H9 (cell line): ENCODE results near the gene RNF40. TPM values are rescaled to one million over a fixed set of nuclear protein-coding genes. Genes with fewer than 3 reads are reported as not detected.

Experiments
- DNase-seq: peaks from one replicate; pipeline ENCODE4 v3.0.0-alpha.2; 2017
- H2AFZ ChIP-seq: one replicate; pipeline ENCODE4 v1.6.1; 2013; ENCODE audit warnings: mild to moderate bottlenecking, low read length, control low read depth, moderate library complexity
- H2AK5ac ChIP-seq: 2 replicates; pipeline ENCODE4 v1.6.1; 2013; ENCODE audit warnings: low read length, control low read depth, mixed read lengths; ENCODE audit not compliant: insufficient read length
- H2BK120ac ChIP-seq: one replicate; pipeline ENCODE4 v1.6.1; 2013; ENCODE audit warnings: low read depth, mild to moderate bottlenecking, low read length, control low read depth, inconsistent platforms; ENCODE audit not compliant: poor library complexity, severe bottlenecking
- H2BK12ac ChIP-seq: 2 replicates; pipeline ENCODE4 v1.6.1; 2013; ENCODE audit warnings: low read length, control low read depth, mixed read lengths, low read depth; ENCODE audit not compliant: insufficient read length
- H2BK15ac ChIP-seq: 2 replicates; pipeline ENCODE4 v1.6.1; 2013; ENCODE audit warnings: low read depth, low read length, control low read depth
- H2BK20ac ChIP-seq: one replicate; pipeline ENCODE4 v1.6.1; 2013; ENCODE audit warnings: low read depth, mild to moderate bottlenecking, low read length, control low read depth, inconsistent platforms; ENCODE audit not compliant: poor library complexity, severe bottlenecking
- H2BK5ac ChIP-seq: 2 replicates; pipeline ENCODE4 v1.6.1; 2013; ENCODE audit warnings: low read length, control low read depth, mixed read lengths; ENCODE audit not compliant: insufficient read length
- H3K14ac ChIP-seq: 2 replicates; pipeline ENCODE4 v1.6.1; 2013; ENCODE audit warnings: low read length, control low read depth; ENCODE audit not compliant: insufficient read depth
- H3K18ac ChIP-seq: 2 replicates; pipeline ENCODE4 v1.6.1; 2013; ENCODE audit warnings: low read depth, mild to moderate bottlenecking, mixed read lengths, low read length, control low read depth; ENCODE audit not compliant: insufficient read length
- H3K23ac ChIP-seq: 2 replicates; pipeline ENCODE4 v1.6.1; 2013; ENCODE audit warnings: low read length, control low read depth, mixed read lengths, low read depth; ENCODE audit not compliant: insufficient read length
- H3K23me2 ChIP-seq: 2 replicates; pipeline ENCODE4 v1.6.1; 2013; ENCODE audit warnings: low read depth, mild to moderate bottlenecking, mixed read lengths, low read length, control low read depth; ENCODE audit not compliant: insufficient read length, poor library complexity, severe bottlenecking
- H3K27ac ChIP-seq: 2 replicates; pipeline ENCODE4 v1.5.1; 2013; ENCODE audit warnings: low read length, control low read depth, mixed read lengths, low read depth; ENCODE audit not compliant: insufficient read length
- H3K27me3 ChIP-seq: 2 replicates; pipeline ENCODE4 v1.6.1; 2013; ENCODE audit warnings: low read length, control low read depth, inconsistent platforms; ENCODE audit not compliant: insufficient read depth
- H3K4ac ChIP-seq: 2 replicates; pipeline ENCODE4 v1.6.1; 2013; ENCODE audit warnings: low read depth, mild to moderate bottlenecking, control low read depth, inconsistent platforms, low read length, moderate library complexity
- H3K4me1 ChIP-seq: 2 replicates; pipeline ENCODE4 v1.6.1; 2013; ENCODE audit warnings: low read length, control low read depth, inconsistent platforms; ENCODE audit not compliant: insufficient read depth
- H3K4me2 ChIP-seq: 2 replicates; pipeline ENCODE4 v1.6.1; 2013; ENCODE audit warnings: low read length, control low read depth, mixed read lengths; ENCODE audit not compliant: insufficient read length, insufficient read depth
- H3K56ac ChIP-seq: 2 replicates; pipeline ENCODE4 v1.6.1; 2013; ENCODE audit warnings: low read depth, mild to moderate bottlenecking, mixed read lengths, low read length, control low read depth; ENCODE audit not compliant: insufficient read length
- H3K79me1 ChIP-seq: 2 replicates; pipeline ENCODE4 v1.6.1; 2013; ENCODE audit warnings: low read depth, mild to moderate bottlenecking, moderate library complexity, low read length, control low read depth, inconsistent platforms; ENCODE audit not compliant: insufficient read depth, poor library complexity, severe bottlenecking
- H3K79me2 ChIP-seq: 2 replicates; pipeline ENCODE4 v1.6.1; 2013; ENCODE audit warnings: low read length, control low read depth, inconsistent platforms; ENCODE audit not compliant: insufficient read depth
- H3K9ac ChIP-seq: 2 replicates; pipeline ENCODE4 v1.6.1; 2013; ENCODE audit warnings: low read length, control low read depth, mixed read lengths; ENCODE audit not compliant: insufficient read length; ENCODE audit errors: extremely low read depth
- H3K9me3 ChIP-seq: one replicate; pipeline ENCODE4 v1.6.1; 2013; ENCODE audit warnings: low read depth, low read length, inconsistent platforms; ENCODE audit not compliant: control insufficient read depth
- H3T11ph ChIP-seq: one replicate; pipeline ENCODE4 v1.6.1; 2013; ENCODE audit warnings: mild to moderate bottlenecking, low read length, control low read depth, inconsistent platforms
- H4K20me1 ChIP-seq: one replicate; pipeline ENCODE4 v1.6.1; 2013; ENCODE audit not compliant: control insufficient read depth, insufficient read length, insufficient read depth
- H4K5ac ChIP-seq: 2 replicates; pipeline ENCODE4 v1.6.1; 2013; ENCODE audit warnings: low read depth, mild to moderate bottlenecking, mixed read lengths, low read length, control low read depth; ENCODE audit not compliant: insufficient read length
- H4K8ac ChIP-seq: replicated peaks from 2 replicates; pipeline ENCODE4 v1.6.1; 2013; ENCODE audit warnings: low read length, control low read depth, mixed read lengths, low read depth; ENCODE audit not compliant: insufficient read length
- H4K91ac ChIP-seq: 2 replicates; pipeline ENCODE4 v1.6.1; 2013; ENCODE audit warnings: low read depth, mild to moderate bottlenecking, moderate library complexity, mixed read lengths, low read length, control low read depth; ENCODE audit not compliant: insufficient read length
- H3K27ac Mint-ChIP-seq, 3 experiments: 2 replicates in 2 of 3; 3 replicates in 1 of 3; pipeline ENCODE4 v1.8.0; 2020 to 2021; ENCODE audit warnings: mixed read lengths in 3 of 3, mild to moderate bottlenecking in 1 of 3, moderate library complexity in 1 of 3
- H3K27me3 Mint-ChIP-seq: 2 replicates; pipeline ENCODE4 v1.8.0; 2021; ENCODE audit warnings: low read depth, mild to moderate bottlenecking, moderate library complexity, mixed read lengths
- H3K36me3 Mint-ChIP-seq, 3 experiments: 2 replicates in 2 of 3; 3 replicates in 1 of 3; pipeline ENCODE4 v1.8.0; 2020 to 2021; ENCODE audit warnings: low read depth in 3 of 3, mixed read lengths in 3 of 3; ENCODE audit not compliant: insufficient read depth in 1 of 3
- H3K4me1 Mint-ChIP-seq, 2 experiments: 2 replicates each; pipeline ENCODE4 v1.8.0; 2020; ENCODE audit warnings: mixed read lengths in 2 of 2
- H3K4me3 Mint-ChIP-seq, 2 experiments: 2 replicates in 1 of 2; 3 replicates in 1 of 2; pipeline ENCODE4 v1.8.0; 2020 to 2021; ENCODE audit warnings: mild to moderate bottlenecking in 2 of 2, mixed read lengths in 2 of 2, moderate library complexity in 1 of 2
- H3K9me3 Mint-ChIP-seq, 2 experiments: 2 replicates in 1 of 2; 3 replicates in 1 of 2; pipeline ENCODE4 v1.8.0; 2020; ENCODE audit warnings: mild to moderate bottlenecking in 2 of 2, mixed read lengths in 2 of 2, moderate library complexity in 1 of 2
- CTCF ChIP-seq: fragments of 200-600 bp; sonication (generic); conservative IDR thresholded peaks from 3 replicates; pipeline ENCODE4 v1.8.0; 2021; ENCODE audit warnings: antibody characterized with exemption, mild to moderate bottlenecking
- WGBS: extraction: QIAGEN DNeasy Blood & Tissue Kit; methylation state at CpG from one replicate; pipeline ENCODE4 v1.1.7; 2013; ENCODE audit warnings: missing lambda C conversion rate, low lambda C conversion rate, mixed read lengths; ENCODE audit not compliant: insufficient read length; ENCODE audit errors: extremely low coverage; 5-methylcytosine and 5-hydroxymethylcytosine counted together
- total RNA-seq: library from RNA; stranded (reverse); gene quantifications from 2 replicates; pipeline ENCODE4 v1.2.1, GENCODE V29; 2021

Gene RNF40
- total RNA-seq, 1 experiment from 2014 or later: 103 TPM

GRCh38 chr16:30766933-30767284, 4.8 kb downstream of the RNF40 start:
- DNase-seq: no peak
- H3K4me3 Mint-ChIP-seq: no peak overlapping the region
- Histone ChIP-seq H3K9ac (no peak overlapping the region), H3K4ac (no peak overlapping the region), H2BK15ac (no peak overlapping the region), H3K79me2 (no peaks in the 10 kb centered on the region), H4K20me1 (no peaks in the 10 kb centered on the region), H3K9me3 (no peaks in the 10 kb centered on the region), H4K8ac (no peak overlapping the region), H3K56ac (no peak overlapping the region), H3K23ac (no peak overlapping the region), H2AK5ac (no peak overlapping the region), H3K27me3 (no peaks in the 10 kb centered on the region), H3K4me1 (no peaks in the 10 kb centered on the region), H2AFZ (no peak overlapping the region), H3K79me1 (peaks cover 6% of the 10 kb centered on the region), H3K27ac (no peak overlapping the region), H2BK120ac (no peak overlapping the region), H3K4me2 (no peak overlapping the region), H3K14ac (no peak overlapping the region), H3K23me2 (peaks cover 8% of the 10 kb centered on the region), H4K5ac (no peak overlapping the region), H4K91ac (no peak overlapping the region), H3K18ac (no peak overlapping the region), H2BK5ac (no peak overlapping the region), H3T11ph (no peak overlapping the region), H2BK20ac (no peak overlapping the region), H2BK12ac (no peak overlapping the region)
- peaks cover 9 to 11% of the 10 kb centered on the region in 2 experiments for H3K4me1 Mint-ChIP-seq
- no peak for TF ChIP-seq CTCF
- peaks cover 57 to 94% (median 91%) of the 10 kb centered on the region in 3 experiments for H3K36me3 Mint-ChIP-seq
- no CpG with 5 or more reads among the region's 4 CpGs for WGBS
- H3K9me3 Mint-ChIP-seq: no peaks in the 10 kb centered on the region
- no peak overlapping the region for H3K27ac Mint-ChIP-seq
- H3K27me3 Mint-ChIP-seq: no peaks in the 10 kb centered on the region
